GM18526 (cell line): ENCODE results near the gene CCDC171.

ENCODE experiments used
- POLR2A ChIP-seq: IDR thresholded peaks from 3 replicates; pipeline ENCODE4 v1.6.1; 2011; ENCODE audit not compliant: insufficient read length; ENCODE audit errors: extremely low read depth

Gene CCDC171

GRCh38 chr9:15977438-15977837 lies 424.6 kb downstream of the CCDC171 start:
- TF ChIP-seq POLR2A: no peak

DNA sequence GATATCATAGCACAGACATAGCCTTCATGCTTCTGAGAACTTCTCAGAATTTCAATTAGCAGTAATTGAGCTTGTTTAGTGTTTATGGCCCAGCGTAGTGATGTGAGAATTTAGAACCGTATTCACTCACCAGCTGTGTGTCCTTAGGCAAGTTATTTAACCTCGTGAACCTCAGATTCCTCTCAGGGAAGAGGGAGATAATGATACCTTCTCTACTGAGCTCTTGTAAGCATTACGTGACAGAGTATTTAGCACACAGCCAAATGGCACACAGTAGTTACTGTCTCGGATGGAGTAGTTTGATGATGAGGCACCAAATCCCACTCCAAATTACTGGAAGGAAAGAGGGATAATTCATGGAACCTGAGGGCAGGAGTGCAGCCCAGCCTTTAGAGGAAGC lies 429.3 kb downstream of the CCDC171 start:
- TF ChIP-seq POLR2A: no peak

DNA sequence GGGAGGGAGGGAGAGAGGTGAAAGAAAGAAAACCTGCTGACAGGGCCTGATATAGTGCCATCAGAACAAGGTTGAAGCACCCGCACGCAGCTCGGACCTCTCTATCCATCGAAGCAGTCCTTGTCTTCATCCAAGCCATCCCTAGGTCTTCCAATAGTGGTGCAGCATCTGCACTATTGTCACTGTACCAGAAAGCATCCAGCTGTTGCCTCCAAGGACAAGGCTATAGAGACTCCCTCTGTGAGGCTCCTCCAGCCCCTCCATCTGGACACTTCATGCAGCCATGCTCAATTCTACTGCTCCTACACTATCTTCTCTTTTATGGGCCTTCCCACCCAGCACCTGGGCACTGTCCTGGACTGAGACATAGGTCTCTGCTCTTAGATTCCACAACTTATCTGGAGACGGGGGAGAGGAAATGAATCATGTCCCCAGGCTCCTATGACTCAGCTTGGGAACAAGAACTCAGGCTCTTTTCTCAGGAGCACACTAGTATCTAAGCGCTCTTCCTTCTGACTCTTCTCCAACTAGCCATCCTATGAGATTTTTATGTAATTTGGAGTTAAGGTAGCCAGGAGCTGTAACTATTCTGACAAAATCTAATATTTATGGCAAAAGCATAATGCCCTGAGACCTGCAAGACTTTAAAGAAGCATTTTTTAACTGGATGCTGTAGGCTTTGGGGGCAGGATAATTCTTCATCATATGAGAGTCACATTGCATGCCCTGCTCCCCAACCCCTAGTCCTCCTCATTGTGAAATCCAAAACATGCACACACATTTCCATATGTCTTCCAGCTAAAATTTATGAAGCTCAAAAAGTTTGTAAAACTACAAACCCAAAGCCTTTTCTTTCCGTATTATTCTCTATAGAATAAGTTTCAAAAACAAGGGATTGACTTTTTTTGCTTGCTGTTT lies 446.8 kb downstream of the CCDC171 start:
- TF ChIP-seq POLR2A: no peak

GRCh38 chr9:16000811-16001210 lies 448.0 kb downstream of the CCDC171 start:
- no peak for TF ChIP-seq POLR2A

DNA sequence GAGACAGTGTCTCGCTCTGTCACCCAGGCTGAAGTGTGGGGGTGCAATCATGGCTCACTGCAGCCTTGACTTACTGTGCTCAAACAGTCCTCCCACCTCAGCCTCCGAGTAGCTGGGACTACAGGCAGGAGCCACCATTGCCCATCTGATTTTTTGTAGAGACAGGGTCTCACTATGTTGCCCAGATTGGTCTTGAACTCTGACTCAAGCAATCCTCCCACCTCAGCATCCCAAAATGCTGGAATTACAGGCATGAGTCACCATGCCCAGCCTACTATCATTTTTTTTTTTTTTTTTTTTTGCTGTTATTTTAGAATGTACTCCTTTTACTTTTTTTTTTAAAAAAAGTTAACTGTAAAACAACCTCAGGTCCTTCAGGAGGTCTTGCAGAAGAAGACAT lies 449.0 kb downstream of the CCDC171 start:
- no peak for TF ChIP-seq POLR2A

GRCh38 chr9:16002816-16003215 lies 450.0 kb downstream of the CCDC171 start:
- TF ChIP-seq POLR2A: no peak

DNA sequence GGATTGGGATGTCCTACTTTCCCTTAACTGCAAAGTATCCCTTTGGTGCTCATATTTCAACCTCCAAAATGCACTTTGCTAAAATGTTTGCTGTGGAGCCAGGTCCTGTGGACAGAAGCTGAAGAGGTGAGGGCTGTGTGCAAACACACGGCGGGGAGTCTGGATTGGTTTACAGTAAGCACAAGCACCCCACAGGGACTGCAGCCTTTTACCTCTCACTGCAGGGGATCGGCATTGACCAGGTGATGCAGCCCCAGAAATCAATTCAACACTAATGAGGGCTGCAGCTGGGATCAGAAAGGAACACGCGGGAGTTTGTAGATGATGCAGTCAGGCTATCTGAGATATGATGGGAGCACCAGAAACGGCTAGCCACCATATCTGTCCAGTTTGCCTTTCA lies 450.9 kb downstream of the CCDC171 start:
- TF ChIP-seq POLR2A: no peak

DNA sequence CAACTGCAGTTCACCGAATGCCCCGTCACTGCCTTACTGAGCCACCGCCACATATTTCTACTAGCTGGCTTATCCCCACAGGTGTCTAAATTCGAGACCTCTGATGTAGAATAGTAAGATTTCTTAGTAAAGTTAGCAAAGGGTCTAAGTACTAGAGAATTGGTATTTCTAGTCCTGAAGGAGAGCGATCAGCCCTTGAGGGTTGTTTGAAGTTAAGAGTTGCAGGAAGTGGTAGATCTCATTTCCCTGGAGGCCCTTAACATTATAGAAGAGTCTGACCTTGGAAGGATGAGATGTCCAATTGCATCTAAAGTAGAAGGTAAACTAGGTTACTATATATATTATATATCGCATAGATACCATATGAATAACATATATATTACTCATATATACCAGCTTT lies 451.8 kb downstream of the CCDC171 start:
- no peak for TF ChIP-seq POLR2A

GRCh38 chr9:16010221-16010620 lies 457.4 kb downstream of the CCDC171 start:
- no peak for TF ChIP-seq POLR2A

DNA sequence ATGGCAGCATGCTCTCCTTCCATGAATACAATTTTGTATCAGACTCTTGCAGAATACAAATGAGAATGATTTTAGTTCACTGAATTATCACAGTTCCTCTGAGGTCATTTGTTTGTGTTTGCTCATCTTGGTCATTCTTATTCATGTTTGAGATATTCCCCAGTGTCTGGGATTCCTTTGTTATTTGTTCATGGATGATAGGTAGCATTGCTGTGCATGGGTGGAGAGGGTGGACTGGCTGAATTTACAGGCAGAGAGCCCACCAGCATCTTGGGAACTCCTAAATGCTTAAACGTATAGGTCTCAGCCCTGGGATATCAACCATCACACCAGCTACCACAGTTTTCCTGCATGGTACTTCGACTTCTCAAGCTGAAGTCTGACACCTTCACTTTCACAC lies 459.8 kb downstream of the CCDC171 start:
- TF ChIP-seq POLR2A: no peak

- no peak for TF ChIP-seq POLR2A
These were observed 460.5 kb downstream of the CCDC171 start for GRCh38 chr9:16013366-16013765.

DNA sequence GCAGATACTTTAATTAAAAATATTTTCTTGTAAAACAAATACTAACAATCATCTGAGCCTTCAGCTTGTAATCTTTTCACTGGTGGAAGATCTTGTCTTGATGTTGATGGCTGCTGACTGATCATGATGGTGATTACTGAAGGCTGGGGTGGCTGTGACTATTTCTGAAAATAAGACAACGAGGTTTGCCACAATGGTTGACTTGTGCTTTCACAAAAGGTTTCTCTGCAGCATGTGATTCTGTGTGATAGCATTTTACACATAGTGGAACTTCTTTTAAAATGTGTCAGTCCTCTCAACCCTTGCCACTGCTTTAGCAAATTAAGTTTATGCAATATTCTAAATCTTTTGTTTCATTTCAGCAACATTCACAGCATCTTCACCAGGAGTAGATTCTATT lies 461.0 kb downstream of the CCDC171 start:
- no peak for TF ChIP-seq POLR2A

- TF ChIP-seq POLR2A: no peak
These were observed 469.4 kb downstream of the CCDC171 start for GRCh38 chr9:16022228-16022627.

GRCh38 chr9:16023446-16023845 lies 470.6 kb downstream of the CCDC171 start:
- no peak for TF ChIP-seq POLR2A
